Activated naive CD8-positive, alpha-beta T cell treated with anti-CD3 and anti-CD28 coated beads, Interleukin-2, amount 50 U/mL, for 24 hours (primary cell): Measurements from ENCODE around the gene CDKAL1.
"Not testable (repeated sequence)": the region's sequence is repeated elsewhere in the genome, so short reads cannot be mapped to it uniquely, and the experiment has no call there.

ENCODE experiments used
- ATAC-seq: fragments of 150-1000 bp; cut with Tn5 transposase; one replicate; pipeline ENCODE4 v1.10.0; 2021
- DNase-seq: peaks from one replicate; pipeline ENCODE4 v3.0.0; 2021
- H3K27ac Mint-ChIP-seq: one replicate; pipeline ENCODE4 v1.8.0; 2021; ENCODE audit warnings: mild to moderate bottlenecking, mixed read lengths
- H3K27me3 Mint-ChIP-seq: one replicate; pipeline ENCODE4 v1.8.0; 2021; ENCODE audit warnings: mixed read lengths
- H3K36me3 Mint-ChIP-seq: one replicate; pipeline ENCODE4 v1.8.0; 2021; ENCODE audit warnings: low read depth, mixed read lengths
- H3K4me1 Mint-ChIP-seq: one replicate; pipeline ENCODE4 v1.8.0; 2021; ENCODE audit warnings: mixed read lengths
- H3K4me3 Mint-ChIP-seq: one replicate; pipeline ENCODE4 v1.8.0; 2021; ENCODE audit warnings: mild to moderate bottlenecking, moderate library complexity, mixed read lengths
- H3K9me3 Mint-ChIP-seq: one replicate; pipeline ENCODE4 v1.8.0; 2021; ENCODE audit warnings: mixed read lengths

Gene CDKAL1

DNA sequence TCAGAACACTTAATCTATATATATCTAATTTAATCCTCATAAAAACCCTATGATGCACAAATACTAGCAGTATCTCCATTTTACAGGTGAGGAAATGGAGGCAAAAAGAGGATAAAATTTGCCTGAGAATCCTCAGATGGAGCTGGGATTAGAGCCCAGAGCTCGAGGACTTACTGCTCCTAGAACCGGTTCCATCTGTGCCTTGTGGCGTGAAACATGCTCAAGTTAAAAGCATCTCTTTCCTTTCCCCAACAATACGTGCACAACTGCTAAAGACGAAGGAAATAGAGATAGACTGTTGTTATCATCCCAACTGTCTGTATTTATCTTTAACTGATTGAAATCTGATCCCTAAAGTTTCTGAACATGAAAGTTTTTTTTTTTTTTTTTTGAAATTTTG is 691.7 kb downstream of the CDKAL1 start:
- no peaks in the 10 kb centered on the region for H3K9me3 Mint-ChIP-seq
- H3K27me3 Mint-ChIP-seq, result no peaks in the 10 kb centered on the region
- H3K4me1 Mint-ChIP-seq, result no peaks in the 10 kb centered on the region
- ATAC-seq (no peak), DNase-seq (no peak)
- no peak overlapping the region for H3K27ac Mint-ChIP-seq
- H3K36me3 Mint-ChIP-seq, result peaks cover 40% of the 10 kb centered on the region
- no peak overlapping the region for H3K4me3 Mint-ChIP-seq

DNA sequence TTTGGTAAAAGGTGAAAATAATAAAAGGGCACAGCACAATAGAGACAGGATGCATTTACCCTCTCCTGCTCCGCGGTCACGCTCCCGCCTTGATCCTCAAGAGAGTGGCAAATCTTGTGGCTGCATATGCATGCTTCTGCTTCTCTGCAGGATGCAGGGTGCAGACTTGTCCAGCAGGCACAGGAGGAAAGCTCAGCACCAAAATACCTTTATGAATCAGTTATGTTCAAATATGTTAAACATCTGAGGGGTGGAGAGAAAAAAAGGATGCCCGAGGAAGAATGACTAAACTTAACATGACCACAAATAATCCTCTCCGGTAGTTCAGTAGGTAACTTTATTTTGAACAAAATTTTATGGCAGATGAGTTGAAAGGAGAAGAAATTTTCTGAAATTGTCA is 693.2 kb downstream of the CDKAL1 start:
- Mint-ChIP-seq H3K4me3 (no peak overlapping the region), H3K9me3 (peaks cover under 1% of the 10 kb centered on the region), H3K36me3 (peaks cover 47% of the 10 kb centered on the region), H3K4me1 (no peaks in the 10 kb centered on the region), H3K27me3 (no peaks in the 10 kb centered on the region), H3K27ac (no peak overlapping the region)
- DNase-seq, result no peak
- no peak for ATAC-seq

DNA sequence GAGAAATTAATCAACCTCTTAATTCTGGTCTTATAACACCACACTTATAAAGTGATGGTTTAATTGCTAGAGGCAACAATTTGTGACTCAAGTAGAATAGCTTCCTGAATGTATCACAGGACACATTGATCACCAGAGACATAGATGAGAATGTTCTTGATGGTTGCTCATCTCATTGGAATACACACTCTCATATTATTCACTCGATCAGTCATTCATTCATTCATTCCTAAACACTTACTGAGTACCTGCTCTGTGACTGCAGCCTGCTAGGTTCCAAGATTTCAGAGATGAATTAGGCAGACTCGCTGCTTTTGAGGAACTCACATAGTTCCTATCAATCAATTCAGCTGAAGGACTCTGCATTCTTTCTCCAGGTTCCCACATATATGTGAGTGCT is 694.2 kb downstream of the CDKAL1 start:
- Mint-ChIP-seq H3K4me1 (no peaks in the 10 kb centered on the region), H3K9me3 (peaks cover 6% of the 10 kb centered on the region), H3K27ac (no peak overlapping the region), H3K36me3 (peaks cover 54% of the 10 kb centered on the region), H3K4me3 (no peak overlapping the region), H3K27me3 (no peaks in the 10 kb centered on the region)
- no peak for DNase-seq
- ATAC-seq, result no peak

DNA sequence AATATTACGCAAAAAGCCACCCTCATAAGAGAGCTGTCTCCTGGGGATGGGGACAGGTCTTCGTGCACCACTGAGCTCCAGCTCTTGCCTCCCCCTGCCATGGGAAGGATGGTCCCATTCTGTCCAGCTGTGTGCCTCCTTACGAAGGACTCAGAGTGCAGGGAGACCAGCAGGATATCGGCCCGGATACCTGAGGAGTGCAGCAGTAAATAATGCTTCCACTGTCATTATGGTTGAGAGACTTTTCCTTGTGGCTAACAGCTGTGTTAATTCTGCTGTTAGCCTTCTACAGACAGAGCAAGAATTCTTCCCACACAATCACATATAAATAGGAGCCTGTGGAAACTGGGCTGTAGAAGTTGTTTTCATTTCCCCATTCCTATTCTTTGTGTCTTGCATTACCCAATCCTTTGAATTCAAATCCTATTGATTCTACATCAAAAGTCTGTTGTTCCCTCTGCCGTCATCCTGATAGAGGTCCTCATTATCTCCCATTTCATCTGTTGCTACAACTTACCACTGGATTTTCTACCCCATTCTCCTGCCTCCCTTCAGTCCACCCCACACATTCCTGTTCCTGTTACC is 694.7 kb downstream of the CDKAL1 start:
- ATAC-seq, result no peak
- H3K27ac Mint-ChIP-seq, result no peak overlapping the region

DNA sequence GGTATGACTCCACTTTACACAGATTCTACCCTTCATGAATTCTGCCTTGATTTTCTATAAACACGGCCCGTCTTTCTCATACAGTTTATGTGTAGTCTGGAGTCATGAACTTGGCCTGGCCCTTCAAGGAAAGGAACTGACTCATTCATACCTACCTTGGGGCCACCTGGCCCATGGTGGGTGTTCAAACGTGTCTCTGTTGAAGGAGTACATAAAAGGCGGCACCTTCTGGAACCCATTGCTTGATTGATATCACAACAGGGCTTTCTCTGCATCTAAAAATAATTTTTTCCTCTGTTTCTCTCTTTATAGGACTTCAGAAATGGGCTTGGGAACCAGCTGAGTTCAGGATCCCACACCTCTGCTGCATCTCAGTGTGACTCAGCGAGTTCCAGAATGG is 696.3 kb downstream of the CDKAL1 start:
- no peak for ATAC-seq
- Mint-ChIP-seq H3K4me3 (no peak overlapping the region), H3K27me3 (no peaks in the 10 kb centered on the region), H3K4me1 (no peaks in the 10 kb centered on the region), H3K27ac (no peak overlapping the region), H3K36me3 (peaks cover 65% of the 10 kb centered on the region), H3K9me3 (peaks cover 6% of the 10 kb centered on the region)
- DNase-seq, result no peak

More for the DNA sequence above, 694.7 kb downstream of the CDKAL1 start:
- Mint-ChIP-seq H3K4me3 (no peak overlapping the region), H3K27me3 (no peaks in the 10 kb centered on the region), H3K4me1 (no peaks in the 10 kb centered on the region), H3K36me3 (peaks cover 58% of the 10 kb centered on the region), H3K9me3 (peaks cover 6% of the 10 kb centered on the region)
- DNase-seq, result no peak

DNA sequence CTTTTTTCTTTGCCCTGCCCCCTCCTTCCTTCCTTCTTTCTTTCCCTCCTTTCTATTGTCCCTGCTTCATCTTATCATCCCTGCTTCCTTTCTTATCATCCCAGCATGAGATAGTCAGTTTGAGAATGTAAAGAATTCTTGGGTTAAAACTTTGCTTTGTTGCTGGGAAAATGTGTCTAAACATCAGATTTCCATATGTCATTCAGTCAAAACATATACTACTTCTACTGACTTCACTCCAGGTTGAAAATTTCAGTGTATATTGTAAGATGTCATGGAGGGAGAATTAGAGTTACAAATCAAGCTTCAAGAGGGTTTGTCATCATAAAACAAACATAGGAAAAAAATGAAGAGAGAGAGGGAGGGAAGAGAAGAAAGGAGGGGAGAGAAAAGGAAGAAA is 700.9 kb downstream of the CDKAL1 start:
- no peak for DNase-seq
- ATAC-seq, result no peak
- Mint-ChIP-seq H3K27me3 (no peaks in the 10 kb centered on the region), H3K4me3 (no peak overlapping the region), H3K27ac (no peak overlapping the region), H3K4me1 (no peaks in the 10 kb centered on the region), H3K9me3 (peaks cover 28% of the 10 kb centered on the region), H3K36me3 (peaks cover 52% of the 10 kb centered on the region)

DNA sequence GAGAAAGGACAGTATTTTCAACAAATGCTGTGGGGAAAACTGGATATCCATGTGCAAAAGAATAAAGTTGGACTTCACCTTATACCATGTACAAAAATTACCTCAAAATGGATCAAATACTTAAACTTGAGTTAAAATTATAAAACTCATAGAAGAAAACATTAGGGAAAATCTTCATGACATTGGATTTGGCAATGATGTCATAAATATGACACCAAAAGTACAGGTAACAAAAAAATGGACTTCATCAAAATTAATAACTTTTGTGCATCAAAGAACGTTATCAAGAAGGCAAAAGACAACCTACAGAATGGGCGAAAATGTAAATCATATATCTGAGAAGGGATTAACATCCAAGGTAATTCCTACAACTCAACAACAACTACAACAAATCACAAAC is 704.0 kb downstream of the CDKAL1 start:
- DNase-seq (no peak), ATAC-seq (no peak)
- H3K27ac Mint-ChIP-seq, result no peak overlapping the region

DNA sequence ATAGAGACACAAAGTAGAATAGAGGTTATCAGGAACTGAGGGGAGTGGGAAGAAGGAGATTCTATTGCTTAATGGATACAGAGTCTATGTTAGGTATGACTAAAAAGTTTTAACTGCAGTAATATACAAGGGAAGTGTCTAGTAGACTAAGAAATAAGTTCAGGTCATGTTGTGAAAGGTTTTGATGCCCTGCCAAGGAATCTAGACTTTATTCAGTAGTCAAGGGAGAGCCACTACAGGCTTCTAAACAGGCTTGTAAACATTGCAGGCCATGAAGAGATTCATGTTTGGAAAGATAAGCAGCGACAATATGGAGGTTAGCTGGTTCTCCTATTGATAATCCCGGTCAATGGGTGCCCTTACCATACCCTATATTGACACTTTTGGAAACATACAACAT is 706.5 kb downstream of the CDKAL1 start:
- no peak for ATAC-seq
- DNase-seq, result no peak
- Mint-ChIP-seq H3K9me3 (peaks cover 27% of the 10 kb centered on the region), H3K27ac (no peak overlapping the region), H3K27me3 (no peaks in the 10 kb centered on the region), H3K36me3 (peaks cover 5% of the 10 kb centered on the region), H3K4me3 (no peak overlapping the region), H3K4me1 (no peaks in the 10 kb centered on the region)

More for the DNA sequence above, 704.0 kb downstream of the CDKAL1 start:
- H3K4me1 Mint-ChIP-seq, result no peaks in the 10 kb centered on the region
- no peaks in the 10 kb centered on the region for H3K27me3 Mint-ChIP-seq
- peaks cover 23% of the 10 kb centered on the region for H3K36me3 Mint-ChIP-seq
- peaks cover 27% of the 10 kb centered on the region for H3K9me3 Mint-ChIP-seq
- no peak overlapping the region for H3K4me3 Mint-ChIP-seq

DNA sequence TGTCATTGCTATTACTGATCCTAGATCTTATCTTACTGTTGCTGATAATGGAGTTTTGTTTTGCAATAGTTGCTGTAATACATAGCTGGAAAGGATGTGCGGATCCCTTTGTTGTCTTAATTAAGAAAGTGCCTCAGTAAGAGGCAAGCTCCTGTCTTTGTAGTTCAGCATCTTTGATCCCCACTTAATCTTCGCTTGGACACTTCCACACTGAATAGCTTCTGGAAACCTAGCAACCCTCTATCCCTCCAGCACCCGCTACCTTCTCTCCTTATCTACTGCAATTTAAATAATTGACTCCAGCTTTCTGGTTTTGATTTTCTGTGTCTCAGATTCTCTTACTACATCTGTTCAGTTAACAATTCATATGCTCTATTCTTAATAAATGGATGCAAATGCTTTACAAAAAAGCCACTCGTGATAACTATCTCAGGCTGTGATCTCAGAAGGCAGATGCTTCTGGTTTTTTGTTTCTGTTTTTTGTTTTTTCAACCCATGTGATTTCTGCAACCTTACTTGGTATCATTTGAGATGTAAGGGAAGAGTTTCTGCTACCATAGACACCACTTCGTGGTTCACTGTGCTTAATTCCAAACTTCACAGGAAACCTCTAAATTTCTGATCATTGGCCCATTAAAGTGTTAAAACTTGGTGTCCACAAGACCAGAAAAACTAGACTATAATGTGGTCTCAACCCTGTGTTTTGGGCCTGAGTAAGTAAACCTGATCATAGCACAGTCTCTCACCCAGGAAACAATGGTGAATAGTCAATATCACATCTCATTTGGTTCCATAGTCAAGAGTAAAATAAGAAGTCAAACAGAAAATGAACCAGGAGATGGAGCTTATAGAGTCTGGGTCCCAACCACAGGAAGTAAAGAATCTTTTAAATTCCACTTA is 707.2 kb downstream of the CDKAL1 start:
- no peak overlapping the region for H3K27ac Mint-ChIP-seq
- H3K27me3 Mint-ChIP-seq, result no peaks in the 10 kb centered on the region
- no peaks in the 10 kb centered on the region for H3K4me1 Mint-ChIP-seq
- H3K36me3 Mint-ChIP-seq, result peaks cover 5% of the 10 kb centered on the region
- no peak for ATAC-seq
- DNase-seq, result no peak
- H3K4me3 Mint-ChIP-seq, result no peak overlapping the region
- H3K9me3 Mint-ChIP-seq, result peaks cover 27% of the 10 kb centered on the region

DNA sequence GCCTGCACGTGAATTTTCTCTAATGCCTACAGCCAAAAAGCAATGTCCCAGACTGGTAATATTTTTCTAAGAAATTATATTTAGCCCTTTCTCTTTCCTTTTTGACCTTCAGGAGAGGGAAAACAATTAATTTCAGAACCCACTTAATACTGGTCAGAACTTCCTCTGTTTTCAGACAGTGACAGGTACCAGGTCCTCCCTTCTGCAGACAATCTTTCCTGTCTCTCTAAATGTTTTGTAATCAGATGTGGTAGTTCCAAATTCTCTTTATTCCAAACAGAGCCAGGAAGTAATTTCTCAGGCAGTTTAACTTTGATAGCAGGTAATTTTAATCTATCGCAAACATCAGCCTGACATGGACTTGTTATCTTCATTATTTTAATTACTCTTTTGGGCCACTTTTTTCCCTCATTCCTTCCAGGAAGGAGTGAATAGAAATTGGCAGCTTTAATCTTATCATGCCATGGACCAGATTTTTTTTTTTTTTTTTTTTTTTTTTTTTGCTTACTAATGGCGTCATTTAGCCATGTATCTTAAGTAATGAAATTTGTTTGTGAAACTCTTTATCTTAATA is 710.7 kb downstream of the CDKAL1 start:
- DNase-seq (no peak), ATAC-seq (no peak)
- Mint-ChIP-seq H3K4me3 (no peak overlapping the region), H3K36me3 (no peaks in the 10 kb centered on the region), H3K27ac (no peak overlapping the region), H3K9me3 (peaks cover 5% of the 10 kb centered on the region), H3K4me1 (no peaks in the 10 kb centered on the region), H3K27me3 (no peaks in the 10 kb centered on the region)

DNA sequence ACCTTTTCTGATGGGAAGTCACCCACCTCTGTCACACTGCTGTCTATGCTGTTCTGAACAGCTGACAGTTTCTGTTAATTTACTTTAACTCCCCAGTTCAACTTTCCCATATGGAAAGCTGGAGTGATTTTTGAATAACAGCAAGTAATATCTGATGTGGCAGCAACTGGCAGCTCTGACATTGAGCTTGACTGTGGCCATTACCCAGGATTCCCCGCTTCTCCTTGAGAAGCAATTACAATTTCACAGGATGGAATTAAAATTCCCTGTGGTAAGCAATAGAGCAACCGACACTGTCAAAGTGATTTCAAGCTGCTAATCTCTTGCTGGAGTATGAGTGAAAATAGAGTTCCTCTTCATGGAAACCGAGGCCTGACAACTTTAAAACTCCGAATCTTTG is 711.2 kb downstream of the CDKAL1 start:
- Mint-ChIP-seq H3K27me3 (no peaks in the 10 kb centered on the region), H3K9me3 (peaks cover 2% of the 10 kb centered on the region), H3K27ac (no peak overlapping the region), H3K4me3 (no peak overlapping the region), H3K36me3 (no peaks in the 10 kb centered on the region), H3K4me1 (no peaks in the 10 kb centered on the region)
- ATAC-seq (no peak), DNase-seq (no peak)

DNA sequence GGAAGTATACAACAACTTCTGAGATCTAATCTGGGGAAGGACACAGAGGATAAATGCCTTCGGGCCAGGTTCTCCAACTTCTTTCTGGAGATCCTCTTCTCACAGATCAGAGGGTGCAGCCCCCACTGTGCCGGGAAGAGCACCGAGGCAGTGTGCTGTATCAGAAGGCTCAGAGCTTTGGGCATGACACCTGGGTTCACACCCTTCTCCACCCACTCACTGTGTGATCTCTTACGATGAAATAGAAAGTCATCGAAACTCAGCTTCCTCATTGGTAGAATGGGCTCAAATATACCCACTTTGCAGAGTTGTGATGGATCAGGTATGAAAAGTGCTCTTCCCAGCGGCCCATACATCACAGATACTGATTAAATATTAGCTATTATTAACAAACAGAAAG is 711.8 kb downstream of the CDKAL1 start:
- no peak for ATAC-seq

DNA sequence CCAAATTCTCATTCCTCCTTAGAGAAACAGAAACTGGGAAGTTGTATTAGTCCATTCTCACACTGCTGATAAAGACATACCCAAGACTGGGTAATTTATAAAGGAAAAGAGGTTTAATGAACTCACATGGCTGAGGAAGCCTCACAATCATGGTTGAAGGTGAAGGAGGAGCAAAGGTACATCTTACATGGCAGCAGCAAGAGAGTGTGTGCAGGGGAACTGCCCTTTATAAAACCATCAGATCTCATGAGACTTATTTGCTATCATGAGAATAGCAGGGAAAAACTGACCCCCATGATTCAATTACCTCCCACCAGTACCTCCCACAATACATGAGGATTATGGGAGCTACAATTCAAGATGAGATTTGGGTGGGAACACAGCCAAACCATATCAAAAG is 720.2 kb downstream of the CDKAL1 start:
- ATAC-seq, H3K9me3 Mint-ChIP-seq, DNase-seq, H3K27ac Mint-ChIP-seq, H3K27me3 Mint-ChIP-seq, H3K4me1 Mint-ChIP-seq, H3K36me3 Mint-ChIP-seq, H3K4me3 Mint-ChIP-seq: not testable (repeated sequence)

More for the DNA sequence above, 711.8 kb downstream of the CDKAL1 start:
- H3K4me3 Mint-ChIP-seq, result no peak overlapping the region
- H3K9me3 Mint-ChIP-seq, result no peaks in the 10 kb centered on the region
- no peaks in the 10 kb centered on the region for H3K36me3 Mint-ChIP-seq
- H3K27ac Mint-ChIP-seq, result no peak overlapping the region
- H3K4me1 Mint-ChIP-seq, result no peaks in the 10 kb centered on the region
- H3K27me3 Mint-ChIP-seq, result no peaks in the 10 kb centered on the region
- no peak for DNase-seq

DNA sequence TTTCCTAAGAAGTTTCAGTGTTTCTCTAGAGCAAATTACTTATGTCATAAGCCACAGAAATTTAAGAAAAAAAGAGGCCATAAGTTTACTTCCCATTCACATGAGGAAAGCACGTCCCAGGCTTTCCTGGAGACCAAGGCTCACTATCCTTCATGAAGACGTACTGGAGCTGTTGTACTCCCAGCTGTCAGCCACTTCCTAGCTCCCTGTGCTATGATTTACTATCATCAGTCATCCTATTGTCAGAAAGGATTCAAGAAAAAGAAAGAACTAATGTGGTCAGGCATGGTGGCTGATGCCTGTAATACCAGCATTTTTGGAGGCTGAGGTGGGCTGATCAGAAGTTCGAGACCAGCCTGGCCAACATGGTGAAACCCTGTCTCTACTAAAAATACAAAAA is 721.9 kb downstream of the CDKAL1 start:
- H3K27me3 Mint-ChIP-seq, result peaks cover 6% of the 10 kb centered on the region
- no peak overlapping the region for H3K27ac Mint-ChIP-seq
- no peak overlapping the region for H3K4me3 Mint-ChIP-seq
- DNase-seq, result no peak
- H3K9me3 Mint-ChIP-seq, result peaks cover 9% of the 10 kb centered on the region
- H3K4me1 Mint-ChIP-seq, result peaks cover 6% of the 10 kb centered on the region
- H3K36me3 Mint-ChIP-seq, result no peaks in the 10 kb centered on the region
- no peak for ATAC-seq

DNA sequence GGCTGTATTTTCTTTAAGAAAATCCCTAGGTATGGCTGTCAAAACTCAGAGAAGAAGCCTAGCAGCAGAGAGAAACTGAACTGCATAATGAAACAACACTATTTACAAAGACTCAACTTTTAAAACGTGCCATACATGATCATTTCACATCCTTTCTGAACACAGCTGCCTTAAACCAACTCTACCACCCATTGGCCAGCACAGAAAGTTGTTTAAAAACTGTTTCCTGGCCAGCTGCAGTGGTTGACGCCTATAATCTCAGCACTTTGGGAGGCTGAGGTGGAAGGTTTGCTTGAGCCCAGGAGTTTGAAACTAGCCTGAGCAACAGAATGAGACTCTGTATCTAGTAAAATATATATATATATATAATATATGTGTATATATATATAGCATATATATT is 722.9 kb downstream of the CDKAL1 start:
- H3K4me1 Mint-ChIP-seq, result peaks cover 6% of the 10 kb centered on the region
- DNase-seq (no peak), ATAC-seq (no peak)
- H3K27ac Mint-ChIP-seq, result no peak overlapping the region
- no peak overlapping the region for H3K4me3 Mint-ChIP-seq
- H3K9me3 Mint-ChIP-seq, result peaks cover 9% of the 10 kb centered on the region
- H3K36me3 Mint-ChIP-seq, result no peaks in the 10 kb centered on the region
- H3K27me3 Mint-ChIP-seq, result peaks cover 6% of the 10 kb centered on the region
